Activated naive CD8-positive, alpha-beta T cell treated with anti-CD3 and anti-CD28 coated beads, Interleukin-2, amount 10 ng/mL, durations not matched to agents 7 days and 5 days (primary cell): Measurements from ENCODE around the gene CTNNA1. TPM values are rescaled to one million over a fixed set of nuclear protein-coding genes. Genes with fewer than 3 reads are reported as not detected.
"Not testable (repeated sequence)": the region's sequence is repeated elsewhere in the genome, so short reads cannot be mapped to it uniquely, and the experiment has no call there.

Experiments
- ATAC-seq: fragments of 150-1000 bp; cut with Tn5 transposase; one replicate; pipeline ENCODE4 v1.10.0; 2021; ENCODE audit warnings: low read depth, moderate library complexity
- POLR2A ChIA-PET: fragments of 350-600 bp; sonication (Branson Sonifier 250); formaldehyde crosslinking; loops from one replicate; lab custom pipeline; 2021; ENCODE audit warnings: antibody characterized with exemption; lab: Charles Lee
- DNase-seq: peaks from one replicate; pipeline ENCODE4 v3.0.0; 2021
- H3K27ac Mint-ChIP-seq: one replicate; pipeline ENCODE4 v1.8.0; 2022; ENCODE audit warnings: mild to moderate bottlenecking, mixed read lengths
- H3K27me3 Mint-ChIP-seq: one replicate; pipeline ENCODE4 v1.8.0; 2022; ENCODE audit warnings: mild to moderate bottlenecking, moderate library complexity, mixed read lengths
- H3K36me3 Mint-ChIP-seq: one replicate; pipeline ENCODE4 v1.8.0; 2021; ENCODE audit warnings: mild to moderate bottlenecking, mixed read lengths
- H3K4me1 Mint-ChIP-seq: one replicate; pipeline ENCODE4 v1.8.0; 2021; ENCODE audit warnings: mixed read lengths
- H3K4me3 Mint-ChIP-seq: one replicate; pipeline ENCODE4 v1.8.0; 2022; ENCODE audit warnings: mild to moderate bottlenecking, moderate library complexity, mixed read lengths
- H3K9me3 Mint-ChIP-seq: one replicate; pipeline ENCODE4 v1.8.0; 2021; ENCODE audit warnings: mixed read lengths
- total RNA-seq, 2 experiments: library from RNA; stranded (reverse); gene quantifications; one replicate each; pipeline ENCODE4 v1.2.3, GENCODE V29; 2021

CTNNA1 gene
- total RNA-seq, 2 experiments from 2014 or later: 23.1 to 24.2 TPM

- ATAC-seq: no peak
- peaks cover 2% of the 10 kb centered on the region for H3K36me3 Mint-ChIP-seq
- peaks cover 7% of the 10 kb centered on the region for H3K27me3 Mint-ChIP-seq
- DNase-seq: no peak
- H3K4me3 Mint-ChIP-seq: no peak overlapping the region
- no peak overlapping the region for H3K27ac Mint-ChIP-seq
- POLR2A ChIA-PET: no interaction called here
- H3K9me3 Mint-ChIP-seq: peaks cover 4% of the 10 kb centered on the region
- no peaks in the 10 kb centered on the region for H3K4me1 Mint-ChIP-seq
Measured at GRCh38 chr5:138778234-138778633, 25.0 kb downstream of the CTNNA1 start.

DNA sequence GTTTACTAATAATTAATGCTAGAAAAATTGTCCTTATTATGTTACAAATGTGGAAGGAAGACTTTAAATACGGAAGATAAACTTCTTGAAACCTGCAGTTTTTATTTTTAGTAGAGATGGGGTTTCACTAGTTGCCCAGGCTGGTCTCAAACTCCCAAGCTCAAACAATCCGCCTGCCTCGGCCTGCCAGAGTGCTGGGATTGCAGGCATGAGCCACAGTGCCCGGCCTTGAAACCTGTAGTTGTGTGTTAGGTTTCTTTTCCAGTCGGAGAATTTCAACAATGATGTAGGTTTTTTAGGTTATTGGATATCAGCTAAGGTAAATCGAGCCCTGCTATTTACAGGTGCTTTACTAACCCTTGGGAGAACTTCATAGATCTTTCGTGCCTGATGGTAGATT lies 30.8 kb downstream of the CTNNA1 start:
- H3K27me3 Mint-ChIP-seq: peaks cover 14% of the 10 kb centered on the region
- H3K4me1 Mint-ChIP-seq: no peaks in the 10 kb centered on the region
- no peaks in the 10 kb centered on the region for H3K9me3 Mint-ChIP-seq
- H3K27ac Mint-ChIP-seq: no peak overlapping the region
- POLR2A ChIA-PET: no interaction called here
- DNase-seq: no peak
- no peak for ATAC-seq
- H3K4me3 Mint-ChIP-seq: no peak overlapping the region
- no peaks in the 10 kb centered on the region for H3K36me3 Mint-ChIP-seq

DNA sequence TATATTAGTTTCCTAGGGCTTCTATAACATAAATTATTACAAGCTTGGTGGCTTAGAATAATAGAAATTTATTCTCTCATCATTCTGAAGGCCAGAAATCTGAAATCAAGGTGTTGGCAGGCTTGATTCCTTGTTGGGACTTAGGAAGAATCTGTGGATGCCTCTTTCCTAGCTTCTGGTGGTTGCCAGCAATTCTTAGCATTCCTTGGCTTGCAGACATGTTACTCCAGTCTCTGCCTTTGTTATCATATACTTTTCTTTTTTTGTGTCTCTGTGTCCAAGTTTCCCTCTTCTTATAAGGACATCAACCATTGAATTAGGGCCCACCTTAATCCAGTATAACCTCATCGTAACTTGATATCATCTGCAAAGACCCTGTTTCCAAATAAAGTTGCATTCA lies 31.4 kb downstream of the CTNNA1 start:
- ATAC-seq: no peak
- Mint-ChIP-seq H3K27ac (no peak overlapping the region), H3K36me3 (no peaks in the 10 kb centered on the region), H3K4me3 (no peak overlapping the region), H3K9me3 (no peaks in the 10 kb centered on the region), H3K4me1 (no peaks in the 10 kb centered on the region), H3K27me3 (peaks cover 20% of the 10 kb centered on the region)
- POLR2A ChIA-PET: no interaction called here
- no peak for DNase-seq

DNA sequence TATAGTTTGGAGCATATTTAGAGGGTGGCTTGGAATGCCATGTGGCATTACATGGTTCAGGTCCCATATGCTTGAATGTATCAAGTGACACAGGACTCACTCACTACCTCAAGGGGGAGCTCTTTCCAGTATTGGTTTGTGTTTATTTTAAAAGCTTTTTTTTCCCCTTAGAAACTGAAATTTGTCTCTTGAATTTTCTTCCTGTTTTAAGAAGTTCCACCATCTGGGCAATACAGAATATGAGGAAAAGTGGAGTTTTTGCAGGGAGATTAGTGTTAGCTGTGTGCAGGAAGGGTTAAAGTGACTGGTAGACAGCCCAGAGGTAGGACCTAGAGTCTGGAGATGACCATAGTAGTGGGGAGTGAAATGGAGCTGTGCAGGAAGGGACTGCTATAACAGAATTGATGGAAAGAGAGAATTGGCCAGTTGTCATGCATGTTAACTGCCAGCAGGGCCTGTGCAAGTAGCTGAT lies 36.6 kb downstream of the CTNNA1 start:
- H3K4me1 Mint-ChIP-seq: peaks cover 5% of the 10 kb centered on the region
- ATAC-seq: peak; percentile 56
- H3K36me3 Mint-ChIP-seq: no peaks in the 10 kb centered on the region
- peaks cover 59% of the 10 kb centered on the region for H3K27me3 Mint-ChIP-seq
- POLR2A ChIA-PET: no interaction called here
- H3K27ac Mint-ChIP-seq: no peak overlapping the region
- no peak for DNase-seq
- H3K4me3 Mint-ChIP-seq: no peak overlapping the region
- no peaks in the 10 kb centered on the region for H3K9me3 Mint-ChIP-seq

DNA sequence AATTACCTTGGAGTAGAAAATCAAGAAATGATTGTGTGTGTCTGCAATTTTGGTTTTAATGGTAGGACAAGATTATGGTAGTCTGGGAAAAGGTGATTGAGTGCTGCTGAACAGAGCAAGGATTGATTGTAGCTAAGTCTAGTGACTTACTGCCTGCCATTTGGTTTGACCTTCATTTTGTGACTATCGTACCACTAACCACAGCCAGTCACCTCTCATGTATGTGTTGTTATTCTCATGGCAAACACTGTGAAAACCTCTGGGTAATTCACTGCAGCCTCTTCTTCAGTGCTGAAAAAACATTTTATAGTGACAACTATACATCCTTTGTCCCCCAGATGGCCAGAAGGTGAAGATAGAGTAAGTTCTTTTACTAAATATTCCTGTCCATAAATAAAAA lies 37.5 kb downstream of the CTNNA1 start:
- no peak for DNase-seq
- H3K27me3 Mint-ChIP-seq: peaks cover 66% of the 10 kb centered on the region

DNA sequence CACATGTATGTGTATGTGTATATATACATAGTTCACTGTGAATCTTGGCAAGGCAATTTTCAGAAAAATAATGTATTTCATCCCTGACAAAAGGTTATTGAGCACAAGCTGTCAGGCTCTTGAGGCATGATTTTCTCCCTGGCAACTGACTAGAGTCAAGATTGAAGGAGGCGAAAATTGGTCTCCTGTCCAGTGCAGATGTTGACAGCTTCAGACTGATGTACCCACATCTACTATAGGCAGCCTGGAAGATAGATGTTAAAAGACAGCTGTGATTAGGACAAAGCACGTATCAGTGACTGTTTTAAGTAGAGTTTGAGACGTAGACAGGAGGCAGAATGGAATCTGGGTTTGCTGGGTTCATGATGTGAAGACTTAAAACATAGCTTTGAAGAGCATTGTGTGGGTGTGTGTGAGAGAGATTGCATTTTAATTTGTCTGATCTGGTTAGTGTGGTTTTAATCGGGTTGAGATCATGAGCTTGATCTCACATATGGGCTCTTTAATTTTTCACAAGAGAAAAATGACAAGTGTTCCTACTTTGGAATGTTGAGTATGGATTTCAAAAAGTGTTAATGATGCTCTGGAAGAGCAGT lies 39.1 kb downstream of the CTNNA1 start:
- POLR2A ChIA-PET: no interaction called here
- no peaks in the 10 kb centered on the region for H3K9me3 Mint-ChIP-seq
- H3K27ac Mint-ChIP-seq: no peak overlapping the region
- peaks cover 73% of the 10 kb centered on the region for H3K27me3 Mint-ChIP-seq
- DNase-seq: no peak
- H3K36me3 Mint-ChIP-seq: no peaks in the 10 kb centered on the region
- ATAC-seq: no peak
- H3K4me3 Mint-ChIP-seq: no peak overlapping the region
- peaks cover 5% of the 10 kb centered on the region for H3K4me1 Mint-ChIP-seq

More for the DNA sequence above, 37.5 kb downstream of the CTNNA1 start:
- POLR2A ChIA-PET: interaction anchor here (0.6 kb wide), 1 partner anchor 137 kb away, joined by 4 read pairs; no protein-coding TSS in a partner anchor
- Mint-ChIP-seq H3K27ac (no peak overlapping the region), H3K4me1 (peaks cover 5% of the 10 kb centered on the region), H3K9me3 (no peaks in the 10 kb centered on the region), H3K36me3 (no peaks in the 10 kb centered on the region), H3K4me3 (no peak overlapping the region)
- no peak for ATAC-seq

- peaks cover 5% of the 10 kb centered on the region for H3K4me1 Mint-ChIP-seq
- H3K9me3 Mint-ChIP-seq: no peaks in the 10 kb centered on the region
- POLR2A ChIA-PET: no interaction called here
- peaks cover 78% of the 10 kb centered on the region for H3K27me3 Mint-ChIP-seq
- DNase-seq (no peak), ATAC-seq (no peak)
- H3K4me3 Mint-ChIP-seq: no peak overlapping the region
- H3K36me3 Mint-ChIP-seq: no peaks in the 10 kb centered on the region
- H3K27ac Mint-ChIP-seq: no peak overlapping the region
Measured at GRCh38 chr5:138793575-138793974, 40.4 kb downstream of the CTNNA1 start.

GRCh38 chr5:138803285-138803684 lies 50.1 kb downstream of the CTNNA1 start:
- Mint-ChIP-seq H3K27me3 (peaks cover 30% of the 10 kb centered on the region), H3K4me3 (no peak overlapping the region)

DNA sequence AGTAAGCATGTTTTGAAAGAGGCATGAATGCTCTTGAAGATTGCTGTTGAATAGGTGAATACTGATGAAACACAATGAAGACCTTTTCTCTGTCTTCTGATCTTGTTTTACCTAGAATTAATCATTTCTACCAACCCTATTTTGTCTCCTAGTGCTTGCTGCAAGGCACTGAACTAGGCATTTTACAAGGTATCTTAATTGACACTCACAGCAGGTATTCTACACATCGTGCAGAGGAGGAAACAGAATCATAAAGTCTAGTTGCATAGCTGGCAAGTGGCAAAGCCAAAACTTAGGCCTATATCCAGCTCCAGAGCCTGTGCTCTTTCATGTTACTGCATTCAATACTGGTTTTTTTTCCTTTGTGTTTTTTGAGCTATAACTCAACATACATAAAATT lies 50.7 kb downstream of the CTNNA1 start:
- DNase-seq (no peak), ATAC-seq (no peak)
- POLR2A ChIA-PET: no interaction called here
- Mint-ChIP-seq H3K36me3 (peaks cover 2% of the 10 kb centered on the region), H3K4me1 (peaks cover 5% of the 10 kb centered on the region), H3K27ac (no peak overlapping the region), H3K9me3 (peaks cover 5% of the 10 kb centered on the region), H3K27me3 (peaks cover 29% of the 10 kb centered on the region), H3K4me3 (no peak overlapping the region)

More at GRCh38 chr5:138803285-138803684, 50.1 kb downstream of the CTNNA1 start:
- Mint-ChIP-seq H3K36me3 (peaks cover 2% of the 10 kb centered on the region), H3K27ac (no peak overlapping the region), H3K9me3 (peaks cover 5% of the 10 kb centered on the region), H3K4me1 (peaks cover 5% of the 10 kb centered on the region)
- POLR2A ChIA-PET: no interaction called here
- DNase-seq: no peak
- ATAC-seq: no peak

DNA sequence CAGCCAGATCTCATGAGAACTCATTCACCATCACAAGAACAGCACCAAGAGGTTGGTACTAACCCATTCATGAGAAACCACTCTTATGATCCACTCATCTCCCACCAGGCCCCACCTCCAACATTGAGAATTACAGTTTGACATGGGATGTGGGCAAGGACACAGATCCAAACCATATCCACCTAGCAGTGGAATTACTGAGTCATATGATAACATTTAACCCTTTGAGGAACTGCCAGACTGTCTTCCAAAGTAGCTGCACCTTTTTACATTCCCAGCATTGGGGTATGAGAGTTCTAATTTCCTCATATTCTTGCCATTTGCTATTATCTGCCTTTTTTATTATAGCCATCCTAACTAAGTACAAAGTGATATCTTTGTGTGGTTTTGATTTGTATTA lies 51.9 kb downstream of the CTNNA1 start:
- H3K4me1 Mint-ChIP-seq: peaks cover 5% of the 10 kb centered on the region
- H3K27me3 Mint-ChIP-seq: peaks cover 23% of the 10 kb centered on the region
- no peak for ATAC-seq
- peaks cover 1% of the 10 kb centered on the region for H3K36me3 Mint-ChIP-seq
- peaks cover 5% of the 10 kb centered on the region for H3K9me3 Mint-ChIP-seq
- POLR2A ChIA-PET: no interaction called here
- DNase-seq: no peak
- no peak overlapping the region for H3K27ac Mint-ChIP-seq
- H3K4me3 Mint-ChIP-seq: no peak overlapping the region

- peaks cover 3% of the 10 kb centered on the region for H3K9me3 Mint-ChIP-seq
- no peaks in the 10 kb centered on the region for H3K36me3 Mint-ChIP-seq
- no peak overlapping the region for H3K27ac Mint-ChIP-seq
- H3K4me1 Mint-ChIP-seq: peaks cover 5% of the 10 kb centered on the region
- H3K27me3 Mint-ChIP-seq: peaks cover 16% of the 10 kb centered on the region
- POLR2A ChIA-PET: no interaction called here
- ATAC-seq: no peak
- no peak overlapping the region for H3K4me3 Mint-ChIP-seq
- DNase-seq: no peak
Measured at GRCh38 chr5:138807182-138807581, 54.0 kb downstream of the CTNNA1 start.

GRCh38 chr5:138809391-138809790 lies 56.2 kb downstream of the CTNNA1 start:
- no peak overlapping the region for H3K27ac Mint-ChIP-seq
- peaks cover 13% of the 10 kb centered on the region for H3K27me3 Mint-ChIP-seq
- DNase-seq (no peak), ATAC-seq (no peak)
- H3K4me3 Mint-ChIP-seq: no peak overlapping the region
- H3K36me3 Mint-ChIP-seq: no peaks in the 10 kb centered on the region
- H3K9me3 Mint-ChIP-seq: peaks cover 3% of the 10 kb centered on the region
- H3K4me1 Mint-ChIP-seq: peaks cover 5% of the 10 kb centered on the region
- POLR2A ChIA-PET: no interaction called here

GRCh38 chr5:138810861-138811260 lies 57.6 kb downstream of the CTNNA1 start:
- H3K27me3 Mint-ChIP-seq, H3K36me3 Mint-ChIP-seq, H3K4me1 Mint-ChIP-seq, ATAC-seq, H3K4me3 Mint-ChIP-seq, DNase-seq, H3K27ac Mint-ChIP-seq, POLR2A ChIA-PET, H3K9me3 Mint-ChIP-seq: not testable (repeated sequence)

GRCh38 chr5:138815529-138815928 lies 62.3 kb downstream of the CTNNA1 start:
- POLR2A ChIA-PET: no interaction called here
- H3K27ac Mint-ChIP-seq: no peak overlapping the region
- DNase-seq (no peak), ATAC-seq (no peak)
- no peaks in the 10 kb centered on the region for H3K9me3 Mint-ChIP-seq
- H3K36me3 Mint-ChIP-seq: peaks cover 1% of the 10 kb centered on the region
- no peak overlapping the region for H3K4me3 Mint-ChIP-seq
- peaks cover 16% of the 10 kb centered on the region for H3K27me3 Mint-ChIP-seq
- H3K4me1 Mint-ChIP-seq: no peaks in the 10 kb centered on the region
